ENCODE results near the gene ABCC1.

ABCC1 gene

DNA sequence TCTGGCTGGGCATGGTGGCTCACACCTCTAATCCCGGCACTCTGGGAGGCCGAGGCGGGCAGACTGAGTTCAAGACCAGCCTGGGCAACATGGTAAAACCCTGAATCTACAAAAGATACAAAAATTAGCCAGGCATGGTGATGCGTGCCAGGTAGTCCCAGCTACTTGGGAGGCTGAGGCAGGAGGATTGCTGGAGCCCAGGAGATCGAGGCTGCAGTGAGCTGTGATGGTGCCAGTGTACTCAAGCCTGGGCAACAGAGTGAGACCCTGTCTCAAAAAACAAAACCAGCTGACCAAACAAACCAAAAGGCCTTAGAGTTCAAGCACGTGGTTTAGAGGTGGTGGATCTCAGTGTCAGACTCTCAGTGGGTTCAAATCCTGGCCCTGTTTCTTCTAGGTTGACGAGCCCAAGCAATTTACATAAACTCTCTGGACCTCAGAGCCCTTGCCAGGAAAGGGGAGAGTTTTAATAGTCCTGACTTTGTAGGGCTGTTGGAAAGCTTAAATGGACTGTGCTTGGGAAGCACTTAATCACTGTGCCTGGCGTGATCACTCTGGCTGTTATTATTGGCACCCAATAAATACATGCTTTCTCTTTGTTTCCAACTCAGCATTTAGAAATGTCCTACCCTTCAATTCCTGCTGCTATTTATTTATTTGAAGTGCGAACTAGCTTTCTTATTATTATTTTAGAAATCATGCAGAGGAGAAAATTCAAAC lies 44.7 kb downstream of the ABCC1 start:
- TF ChIP-seq, protein P1, sequence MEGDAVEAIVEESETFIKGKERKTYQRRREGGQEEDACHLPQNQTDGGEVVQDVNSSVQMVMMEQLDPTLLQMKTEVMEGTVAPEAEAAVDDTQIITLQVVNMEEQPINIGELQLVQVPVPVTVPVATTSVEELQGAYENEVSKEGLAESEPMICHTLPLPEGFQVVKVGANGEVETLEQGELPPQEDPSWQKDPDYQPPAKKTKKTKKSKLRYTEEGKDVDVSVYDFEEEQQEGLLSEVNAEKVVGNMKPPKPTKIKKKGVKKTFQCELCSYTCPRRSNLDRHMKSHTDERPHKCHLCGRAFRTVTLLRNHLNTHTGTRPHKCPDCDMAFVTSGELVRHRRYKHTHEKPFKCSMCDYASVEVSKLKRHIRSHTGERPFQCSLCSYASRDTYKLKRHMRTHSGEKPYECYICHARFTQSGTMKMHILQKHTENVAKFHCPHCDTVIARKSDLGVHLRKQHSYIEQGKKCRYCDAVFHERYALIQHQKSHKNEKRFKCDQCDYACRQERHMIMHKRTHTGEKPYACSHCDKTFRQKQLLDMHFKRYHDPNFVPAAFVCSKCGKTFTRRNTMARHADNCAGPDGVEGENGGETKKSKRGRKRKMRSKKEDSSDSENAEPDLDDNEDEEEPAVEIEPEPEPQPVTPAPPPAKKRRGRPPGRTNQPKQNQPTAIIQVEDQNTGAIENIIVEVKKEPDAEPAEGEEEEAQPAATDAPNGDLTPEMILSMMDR (IDR thresholded peaks at IDR 0.05; ENCODE audit: insufficient read depth, low read depth, low read length, missing control alignments) = no peak
- no peak for DNase-seq (ENCODE audit: low read depth)
- no peak overlapping the region for H3K4me3 ChIP-seq (ENCODE audit: low read length)

DNA sequence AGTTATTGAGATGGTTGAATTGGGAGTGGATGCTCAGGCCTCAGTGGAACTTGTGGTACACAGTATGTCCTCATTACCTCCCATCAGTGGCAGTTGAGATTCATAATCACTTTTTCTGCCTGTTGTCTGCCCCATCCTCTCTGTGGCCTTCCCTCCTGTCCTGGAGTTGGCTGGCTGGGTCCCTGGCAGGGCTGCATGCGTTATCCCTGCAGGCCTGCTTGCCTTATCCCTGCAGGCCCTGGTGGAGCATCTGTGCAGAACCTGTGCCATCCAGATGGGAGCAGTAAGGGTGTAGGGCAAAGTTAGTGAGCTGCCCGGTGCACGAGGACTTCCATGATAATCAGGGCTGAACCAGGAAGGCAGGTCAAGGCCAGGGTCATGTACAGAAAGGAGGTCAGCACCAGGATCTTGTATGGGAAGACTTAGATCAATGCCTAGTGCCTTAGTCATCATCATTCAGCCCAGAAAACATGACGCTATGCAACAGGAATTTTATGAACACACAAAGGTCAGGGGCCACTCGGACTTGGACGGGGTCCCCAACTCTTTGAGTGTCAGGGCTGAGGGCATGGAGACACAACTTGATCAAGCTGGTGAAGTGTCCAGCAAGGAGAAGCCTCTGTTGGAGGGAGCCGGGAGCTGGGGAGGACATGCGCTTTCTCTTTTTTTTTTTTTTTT lies 47.2 kb downstream of the ABCC1 start:
- peak; percentile 40 for DNase-seq (ENCODE audit: low read depth)
- TF ChIP-seq, protein P1 (IDR thresholded peaks at IDR 0.05; ENCODE audit: insufficient read depth, low read depth, low read length, missing control alignments) = no peak
- H3K4me3 ChIP-seq (ENCODE audit: low read length) = no peak overlapping the region

DNA sequence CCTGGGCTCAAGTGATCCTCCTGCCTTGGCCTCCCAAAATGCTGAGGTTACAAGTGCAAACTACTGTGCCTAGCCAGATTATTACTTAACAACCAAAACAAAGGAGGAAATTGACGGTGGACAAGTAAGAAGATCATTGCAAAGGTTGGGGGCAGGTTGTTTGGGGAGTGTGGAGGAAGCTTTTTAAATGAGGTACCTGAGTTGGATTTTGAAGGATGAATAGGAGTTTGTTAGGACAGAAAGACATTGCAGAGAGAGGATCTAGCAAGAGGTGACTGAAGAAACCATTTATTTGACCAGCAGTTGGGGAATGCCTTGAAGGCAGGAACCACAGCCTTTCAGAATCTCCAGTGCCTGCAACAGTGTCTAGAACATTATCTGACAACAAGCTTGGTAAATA lies 51.3 kb downstream of the ABCC1 start:
- DNase-seq (ENCODE audit: low read depth) = no peak
- TF ChIP-seq, protein P1 (IDR thresholded peaks at IDR 0.05; ENCODE audit: insufficient read depth, low read depth, low read length, missing control alignments) = no peak
- no peak overlapping the region for H3K4me3 ChIP-seq (ENCODE audit: low read length)

DNA sequence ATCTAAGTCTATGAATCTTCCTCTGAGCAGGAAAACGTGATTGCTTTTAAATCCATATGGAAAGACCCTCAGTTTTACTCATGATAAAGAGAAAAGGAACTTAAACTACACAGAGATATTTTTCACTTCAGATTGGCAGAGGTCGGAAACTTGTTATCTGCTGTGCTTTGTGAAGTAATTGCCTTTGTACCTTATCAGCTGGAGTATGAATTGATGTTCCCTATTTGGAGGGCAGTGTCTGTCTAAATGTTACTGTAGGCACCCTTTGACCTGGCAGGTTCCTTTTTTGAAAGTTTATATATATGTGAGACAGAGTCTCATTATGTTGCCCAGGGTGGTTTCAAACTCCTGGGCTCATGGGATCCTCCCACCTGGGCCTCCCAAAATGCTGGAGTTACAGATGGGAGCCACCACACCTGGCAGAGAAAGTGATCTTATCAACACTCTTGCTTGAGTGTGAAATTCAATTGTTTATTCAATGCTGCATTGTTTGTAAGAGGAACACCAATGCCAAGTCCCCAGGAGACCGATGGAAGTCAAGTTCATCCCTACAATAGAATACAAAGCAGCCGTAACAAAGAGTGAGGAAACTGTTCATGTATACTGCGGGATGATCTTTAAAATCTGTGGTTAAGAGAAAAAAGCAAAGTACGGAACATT lies 52.3 kb downstream of the ABCC1 start:
- no peak overlapping the region for H3K4me3 ChIP-seq (ENCODE audit: low read length)
- DNase-seq (ENCODE audit: low read depth) = no peak
- TF ChIP-seq, protein P1 (IDR thresholded peaks at IDR 0.05; ENCODE audit: insufficient read depth, low read depth, low read length, missing control alignments) = no peak

DNA sequence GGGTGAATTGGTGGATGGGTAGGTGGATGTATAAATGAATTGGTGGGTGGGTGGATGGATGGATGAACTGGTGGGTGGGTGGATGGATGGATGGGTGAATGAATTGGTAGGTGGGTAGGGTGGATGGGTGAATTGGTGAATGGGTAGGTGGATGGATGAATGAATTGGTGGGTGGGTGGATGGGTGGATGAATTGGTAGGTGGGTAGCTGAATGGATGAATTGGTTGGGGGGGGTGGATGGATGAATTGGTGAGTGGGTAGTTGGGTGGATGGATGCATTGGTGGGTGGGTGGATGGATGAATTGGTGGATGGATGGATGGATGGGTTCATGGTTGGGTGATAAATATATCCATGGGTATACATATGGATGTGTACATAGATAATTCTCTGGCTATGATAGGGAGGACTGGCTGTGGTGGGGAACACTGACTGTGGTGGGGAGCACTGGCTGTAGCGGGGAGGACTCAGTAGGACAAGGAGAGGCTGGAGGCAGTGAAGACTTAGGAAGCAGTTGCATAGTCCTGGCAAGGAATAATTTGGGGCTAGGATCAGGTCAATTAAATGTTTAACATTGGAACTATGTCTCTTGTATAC lies 54.4 kb downstream of the ABCC1 start:
- no peak overlapping the region for H3K4me3 ChIP-seq (ENCODE audit: low read length)
- TF ChIP-seq, protein P1 (IDR thresholded peaks at IDR 0.05; ENCODE audit: insufficient read depth, low read depth, low read length, missing control alignments) = no peak

DNA sequence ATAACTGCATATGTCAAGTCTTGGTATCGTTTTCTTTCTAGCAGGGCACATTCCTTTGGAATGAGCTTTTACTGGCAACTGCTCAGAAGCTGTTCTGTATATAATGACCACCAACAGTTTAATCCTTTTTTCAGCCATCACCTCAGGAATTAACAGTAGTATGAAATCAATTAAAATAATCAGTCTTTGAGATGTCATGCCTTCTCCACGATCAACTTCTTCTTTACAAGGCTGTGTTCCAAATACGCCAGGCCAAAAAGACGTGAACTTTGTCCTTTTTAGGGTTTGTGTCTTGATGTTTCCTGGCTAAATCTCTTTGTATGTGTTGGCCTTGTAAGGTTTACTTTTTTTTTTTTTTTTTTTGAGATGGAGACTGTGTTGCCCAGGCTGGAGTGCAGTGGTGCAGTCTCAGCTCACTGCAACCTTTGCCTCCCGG lies 54.9 kb downstream of the ABCC1 start:
- DNase-seq (ENCODE audit: low read depth) = peak; percentile 38
- no peak overlapping the region for H3K4me3 ChIP-seq (ENCODE audit: low read length)
- TF ChIP-seq, protein P1 (IDR thresholded peaks at IDR 0.05; ENCODE audit: insufficient read depth, low read depth, low read length, missing control alignments) = no peak

More for the DNA sequence above, 54.4 kb downstream of the ABCC1 start:
- DNase-seq (ENCODE audit: low read depth) = no peak
